Mononuclear cell (primary cell): ENCODE results near the gene RAI14. TPM values are rescaled to one million over a fixed set of nuclear protein-coding genes. Genes with fewer than 3 reads are reported as not detected.
"Not testable (repeated sequence)": the region's sequence is repeated elsewhere in the genome, so short reads cannot be mapped to it uniquely, and the experiment has no call there.

Experiments
- H3K27me3 ChIP-seq: 2 replicates; pipeline ENCODE4 v1.6.0; 2011; ENCODE audit warnings: low read length, control low read depth; ENCODE audit not compliant: insufficient read depth
- H3K4me1 ChIP-seq: 2 replicates; pipeline ENCODE4 v1.5.1; 2011; ENCODE audit warnings: mild to moderate bottlenecking, low read length, control low read depth; ENCODE audit not compliant: insufficient read depth
- H3K4me3 ChIP-seq: 2 replicates; pipeline ENCODE4 v1.5.1; 2011; ENCODE audit warnings: mild to moderate bottlenecking, low read length, moderate library complexity
- H3K9me3 ChIP-seq: 2 replicates; pipeline ENCODE4 v1.5.1; 2011; ENCODE audit warnings: low read depth, mild to moderate bottlenecking, control low read depth, low read length
- total RNA-seq: library from RNA; depleted of rRNA; stranded (reverse); fragments of >200 nt; gene quantifications from one replicate; pipeline ENCODE4 v1.2.3, GENCODE V29; 2012

Gene RAI14
- total RNA-seq, 1 donor = 0.63 TPM

DNA sequence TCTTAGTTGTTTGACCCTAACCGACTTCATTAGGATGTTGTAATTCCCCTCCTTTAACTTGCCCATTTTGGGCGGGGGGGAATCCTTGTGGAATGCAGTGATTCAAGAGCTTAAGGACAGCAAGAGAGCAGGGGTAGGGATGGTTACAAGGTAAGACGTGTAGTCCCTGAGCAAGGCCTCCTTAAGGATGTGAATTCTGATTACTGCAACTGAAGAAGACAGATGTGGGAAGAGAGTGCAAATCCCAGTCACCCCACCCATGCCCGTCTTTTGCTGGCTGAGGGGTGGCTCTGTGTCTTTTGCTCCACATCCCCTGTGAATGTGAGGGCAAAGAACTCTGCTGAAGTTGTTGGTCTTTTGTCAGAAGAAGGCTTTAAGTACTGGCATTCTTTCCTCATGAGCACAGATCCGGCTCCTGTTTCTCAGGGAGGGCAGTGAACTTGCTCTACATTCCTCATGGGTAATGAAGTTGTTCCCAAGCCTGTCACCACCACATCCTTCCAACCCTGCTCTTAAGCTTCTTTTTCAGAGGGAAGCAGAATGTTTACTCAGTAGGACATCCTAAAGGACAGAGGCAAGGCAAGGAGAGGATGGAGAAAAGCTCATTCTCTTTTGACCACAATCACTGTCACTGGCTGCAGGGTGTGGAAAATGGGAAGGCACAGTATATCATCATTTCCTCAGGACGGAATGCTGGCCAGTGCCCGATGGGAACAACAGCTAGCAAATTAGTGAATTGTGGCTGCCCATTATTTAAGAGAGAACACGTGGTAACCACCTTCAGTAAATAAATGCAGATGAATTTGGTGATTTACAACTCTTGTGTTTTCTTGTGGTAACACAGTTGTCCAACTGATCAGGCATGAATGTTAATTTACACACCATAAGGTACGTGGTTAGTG, 61.5 kb downstream of the RAI14 start:
- H3K27me3 ChIP-seq = no peaks in the 10 kb centered on the region
- no peaks in the 10 kb centered on the region for H3K9me3 ChIP-seq
- H3K4me1 ChIP-seq = no peaks in the 10 kb centered on the region
- H3K4me3 ChIP-seq = no peak overlapping the region

DNA sequence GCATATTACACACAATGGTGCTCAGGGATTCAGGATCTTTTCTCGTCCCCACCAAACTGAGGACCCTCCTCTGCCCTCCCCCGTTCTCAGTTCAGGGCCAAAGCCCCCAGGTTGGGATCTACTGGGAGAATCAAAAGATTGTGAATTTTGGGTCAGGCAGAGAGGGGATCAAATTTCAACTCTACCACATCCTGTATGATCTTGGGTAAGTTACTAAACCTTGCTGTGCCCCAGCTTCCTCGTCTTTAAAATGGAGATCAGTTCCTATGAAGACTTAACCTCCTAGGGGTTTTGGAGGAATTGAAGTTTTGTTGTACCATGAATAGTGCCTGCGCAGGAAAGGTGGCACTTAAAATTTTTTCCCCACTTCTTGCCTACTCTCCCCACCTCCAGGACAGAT, 62.4 kb downstream of the RAI14 start:
- Histone ChIP-seq H3K4me3 (no peak overlapping the region), H3K4me1 (no peaks in the 10 kb centered on the region), H3K9me3 (no peaks in the 10 kb centered on the region), H3K27me3 (no peaks in the 10 kb centered on the region)

DNA sequence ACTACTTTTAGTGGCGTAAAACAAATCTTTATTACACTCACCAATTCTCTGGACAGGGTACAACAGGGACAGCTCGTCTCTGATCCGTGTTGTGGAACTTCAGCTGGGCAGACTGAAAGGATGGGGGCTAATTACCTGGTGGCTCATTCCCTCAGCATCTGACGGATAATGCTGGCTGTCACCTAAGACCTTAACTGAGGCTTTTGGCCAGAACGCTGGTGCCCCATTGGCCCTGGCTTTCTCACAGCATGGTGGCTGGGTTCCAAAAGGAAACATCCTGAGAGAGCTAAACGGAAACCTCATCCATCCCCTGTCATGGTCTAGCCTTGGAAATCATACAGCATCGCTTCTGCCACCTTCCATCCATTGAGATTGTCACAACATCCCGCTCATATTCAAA, 62.9 kb downstream of the RAI14 start:
- Histone ChIP-seq H3K27me3 (no peaks in the 10 kb centered on the region), H3K4me1 (no peaks in the 10 kb centered on the region), H3K9me3 (no peaks in the 10 kb centered on the region), H3K4me3 (no peak overlapping the region)

DNA sequence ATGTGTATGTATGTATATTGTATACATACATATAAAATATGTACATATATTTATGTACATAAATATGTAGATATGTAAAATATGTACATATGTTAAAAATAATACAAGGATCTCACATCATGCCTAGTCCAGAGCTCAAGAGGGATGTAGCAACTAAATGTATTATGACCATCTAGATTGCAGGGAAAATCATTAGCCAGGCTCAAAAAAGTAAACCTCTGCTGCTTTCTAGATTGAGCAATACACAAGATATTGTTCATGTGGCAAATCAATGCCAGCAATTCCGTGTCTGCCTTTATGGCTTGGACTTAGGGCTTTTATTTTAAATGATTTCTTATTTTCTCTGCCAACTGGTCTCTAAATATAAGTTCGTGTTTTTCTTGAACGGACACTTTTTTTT, 65.2 kb downstream of the RAI14 start:
- no peaks in the 10 kb centered on the region for H3K4me1 ChIP-seq

GRCh38 chr5:34722183-34722582, 66.1 kb downstream of the RAI14 start:
- Histone ChIP-seq H3K9me3 (no peaks in the 10 kb centered on the region), H3K27me3 (no peaks in the 10 kb centered on the region), H3K4me3 (no peak overlapping the region), H3K4me1 (no peaks in the 10 kb centered on the region)

More for the DNA sequence above, 65.2 kb downstream of the RAI14 start:
- H3K4me3 ChIP-seq = no peak overlapping the region
- H3K27me3 ChIP-seq = no peaks in the 10 kb centered on the region
- H3K9me3 ChIP-seq = no peaks in the 10 kb centered on the region

GRCh38 chr5:34724741-34725140, 68.6 kb downstream of the RAI14 start:
- Histone ChIP-seq H3K9me3 (no peaks in the 10 kb centered on the region), H3K4me1 (no peaks in the 10 kb centered on the region), H3K27me3 (no peaks in the 10 kb centered on the region), H3K4me3 (no peak overlapping the region)

DNA sequence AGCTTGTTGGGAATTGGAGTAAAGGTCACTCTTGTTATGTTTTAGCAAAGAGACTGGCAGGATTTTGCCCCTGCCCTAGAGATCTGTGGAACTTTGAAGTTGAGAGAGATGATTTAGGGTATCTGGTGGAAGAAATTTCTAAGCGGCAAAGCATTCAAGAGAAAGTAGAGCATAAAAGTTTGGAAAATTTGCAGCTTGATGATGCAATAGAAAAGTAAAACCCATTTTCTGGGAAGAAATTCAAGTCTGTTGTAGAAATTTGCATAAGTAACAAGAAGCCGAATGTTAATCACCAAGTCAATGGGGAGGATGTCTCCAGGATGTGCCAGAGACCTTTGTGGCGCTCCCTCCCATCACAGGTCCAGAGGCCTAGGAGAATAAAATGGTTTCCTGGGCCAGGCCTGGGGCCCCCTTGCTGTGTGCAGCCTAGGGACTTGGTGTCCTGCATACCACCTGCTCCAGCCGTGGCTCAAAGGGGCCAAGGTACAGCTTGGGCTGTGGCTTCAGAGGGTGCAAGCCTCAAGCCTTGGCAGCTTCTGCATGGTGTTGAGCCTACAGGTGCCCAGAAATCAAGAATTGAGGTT, 71.1 kb downstream of the RAI14 start:
- not testable (repeated sequence) for H3K4me1 ChIP-seq, H3K27me3 ChIP-seq, H3K9me3 ChIP-seq, H3K4me3 ChIP-seq

DNA sequence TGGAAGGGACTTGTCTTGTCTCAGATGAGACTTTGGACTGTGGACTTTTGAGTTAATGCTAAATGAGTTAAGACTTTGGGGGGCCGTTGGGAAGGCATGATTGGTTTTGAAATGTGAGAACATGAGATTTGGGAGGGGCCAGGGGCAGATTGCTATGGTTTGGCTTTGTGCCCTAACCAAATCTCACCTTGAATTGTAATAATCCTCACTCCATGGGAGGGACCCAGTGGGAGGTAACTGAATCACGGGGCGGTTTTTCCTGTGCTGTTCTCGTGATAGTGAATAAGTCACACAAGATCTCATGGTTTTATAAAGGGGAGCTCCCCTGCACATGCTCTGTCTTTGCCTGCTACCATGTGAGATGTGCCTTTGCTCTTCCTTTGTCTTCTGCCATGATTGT, 72.1 kb downstream of the RAI14 start:
- H3K27me3 ChIP-seq = no peaks in the 10 kb centered on the region

DNA sequence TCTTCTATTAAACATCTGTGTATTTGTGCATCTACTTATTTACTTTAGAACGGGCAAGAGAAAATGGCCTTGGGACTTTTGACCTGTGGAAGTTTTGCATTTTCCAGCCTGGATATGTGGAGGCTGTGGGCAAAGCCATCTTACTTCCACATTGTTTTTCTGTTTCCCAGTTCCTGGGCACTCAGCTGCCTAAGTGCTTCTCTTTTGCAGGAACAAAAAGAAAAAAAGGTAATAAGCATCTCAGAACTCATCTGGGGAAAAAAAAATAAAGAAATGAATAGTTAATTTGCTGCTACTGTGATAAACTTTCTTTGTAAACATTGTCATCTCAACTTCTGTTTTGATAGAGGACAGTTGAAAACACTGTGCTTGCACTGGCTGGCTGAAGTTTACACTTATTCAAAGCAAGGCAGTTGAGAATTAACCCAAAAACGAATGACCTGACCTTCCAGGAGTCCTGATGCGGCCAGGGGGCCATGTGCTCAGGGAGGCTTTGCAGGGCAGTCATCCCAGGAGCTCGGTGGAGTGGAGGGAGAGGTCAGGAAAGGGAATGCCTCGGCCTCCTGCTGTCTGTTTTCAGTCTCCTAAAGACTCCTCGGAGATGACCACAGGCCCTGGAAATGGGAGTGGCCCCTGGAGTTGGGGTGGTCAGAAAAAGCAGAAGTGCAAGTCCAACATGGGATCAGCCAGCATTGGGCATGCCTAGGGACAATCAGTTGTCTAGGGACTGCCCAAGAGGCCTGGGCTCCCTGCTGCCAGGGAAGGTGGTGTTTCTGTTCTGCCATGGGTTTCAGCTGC, 75.5 kb downstream of the RAI14 start:
- Histone ChIP-seq H3K4me3 (no peak overlapping the region), H3K9me3 (no peaks in the 10 kb centered on the region), H3K27me3 (no peaks in the 10 kb centered on the region), H3K4me1 (no peaks in the 10 kb centered on the region)

More for the DNA sequence above, 72.1 kb downstream of the RAI14 start:
- no peaks in the 10 kb centered on the region for H3K4me1 ChIP-seq
- no peaks in the 10 kb centered on the region for H3K9me3 ChIP-seq
- H3K4me3 ChIP-seq = no peak overlapping the region

GRCh38 chr5:34734326-34734725, 78.2 kb downstream of the RAI14 start:
- no peaks in the 10 kb centered on the region for H3K9me3 ChIP-seq
- no peak overlapping the region for H3K4me3 ChIP-seq
- H3K4me1 ChIP-seq = no peaks in the 10 kb centered on the region
- no peaks in the 10 kb centered on the region for H3K27me3 ChIP-seq

DNA sequence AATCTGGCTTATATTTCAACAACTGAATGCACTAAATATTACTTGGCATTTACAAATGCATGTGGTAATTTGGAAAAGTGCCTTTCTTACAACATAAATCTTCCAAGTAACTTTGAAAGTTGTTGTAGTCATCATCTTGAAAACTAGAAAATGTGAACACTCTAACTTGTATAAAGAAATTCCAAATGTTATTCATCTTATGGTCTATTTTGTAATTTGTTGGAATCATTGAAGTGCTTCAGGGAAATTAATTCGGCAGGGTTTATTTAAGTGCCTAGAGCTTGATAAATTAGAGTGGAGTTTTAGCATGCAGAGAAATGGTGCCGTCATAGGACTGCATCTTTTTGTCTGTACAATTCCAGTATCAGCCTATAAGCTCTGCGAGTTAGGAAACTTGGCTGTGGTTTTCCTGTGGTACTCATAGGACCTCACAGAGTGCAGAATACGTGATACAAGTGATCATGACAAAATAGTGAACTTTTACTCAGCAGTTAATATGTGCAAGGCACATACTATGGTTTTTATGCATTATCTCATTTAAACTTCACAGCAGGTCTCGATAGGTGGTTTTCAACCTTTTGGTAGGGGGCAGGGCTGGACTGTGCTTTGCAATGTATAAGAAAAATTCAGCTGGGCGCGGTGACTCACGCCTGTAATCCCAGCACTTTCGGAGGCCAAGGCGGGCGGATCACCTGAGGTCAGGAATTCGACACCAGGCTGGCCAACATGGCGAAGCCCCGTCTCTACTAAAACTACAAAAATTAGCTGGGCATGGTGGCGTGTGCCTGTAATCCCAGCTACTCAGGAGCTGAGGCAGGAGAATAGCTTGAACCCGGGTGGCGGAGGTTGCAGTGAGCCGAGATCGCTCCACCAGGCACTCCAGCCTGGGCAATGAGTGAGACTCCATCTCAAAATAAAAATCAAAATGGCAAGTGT, 79.6 kb downstream of the RAI14 start:
- Histone ChIP-seq H3K4me3 (no peak overlapping the region), H3K27me3 (no peaks in the 10 kb centered on the region), H3K9me3 (no peaks in the 10 kb centered on the region), H3K4me1 (no peaks in the 10 kb centered on the region)

DNA sequence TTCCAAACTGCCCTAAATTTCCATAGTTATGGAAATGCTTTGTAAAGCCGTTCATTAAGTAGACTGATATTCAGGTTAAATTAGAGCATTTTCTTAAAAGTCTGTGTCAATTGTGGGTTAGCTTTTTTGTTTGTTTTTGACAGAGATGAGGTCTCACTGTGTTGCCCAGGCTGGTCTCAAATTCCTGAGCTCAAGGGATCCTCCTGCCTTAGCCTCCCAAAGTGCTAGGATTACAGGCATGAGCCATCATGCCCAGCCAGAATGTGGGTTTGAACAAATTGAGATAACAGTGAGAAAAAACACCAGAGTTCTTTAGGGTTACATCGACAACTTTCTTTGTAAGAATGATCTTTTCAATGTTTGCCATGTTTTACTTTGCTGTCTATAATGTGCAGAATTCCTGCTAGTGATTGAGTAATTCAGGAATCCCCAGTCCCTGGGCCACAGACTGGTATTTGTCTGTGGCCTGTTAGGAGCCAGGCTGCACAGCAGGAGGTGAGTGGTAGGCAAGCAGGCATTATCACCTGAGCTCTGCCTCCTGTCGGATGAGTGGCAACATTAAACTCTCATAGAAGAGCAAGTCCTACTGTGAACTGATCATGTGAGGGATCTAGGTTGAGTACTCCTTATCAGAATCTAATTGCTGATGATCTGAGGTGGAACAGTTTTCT, 80.5 kb downstream of the RAI14 start:
- Histone ChIP-seq H3K4me3 (no peak overlapping the region), H3K9me3 (no peaks in the 10 kb centered on the region), H3K27me3 (no peaks in the 10 kb centered on the region), H3K4me1 (no peaks in the 10 kb centered on the region)

- Histone ChIP-seq H3K4me3 (no peak overlapping the region), H3K4me1 (no peaks in the 10 kb centered on the region), H3K9me3 (no peaks in the 10 kb centered on the region), H3K27me3 (no peaks in the 10 kb centered on the region)
Observed at GRCh38 chr5:34737731-34738130, 81.6 kb downstream of the RAI14 start.

DNA sequence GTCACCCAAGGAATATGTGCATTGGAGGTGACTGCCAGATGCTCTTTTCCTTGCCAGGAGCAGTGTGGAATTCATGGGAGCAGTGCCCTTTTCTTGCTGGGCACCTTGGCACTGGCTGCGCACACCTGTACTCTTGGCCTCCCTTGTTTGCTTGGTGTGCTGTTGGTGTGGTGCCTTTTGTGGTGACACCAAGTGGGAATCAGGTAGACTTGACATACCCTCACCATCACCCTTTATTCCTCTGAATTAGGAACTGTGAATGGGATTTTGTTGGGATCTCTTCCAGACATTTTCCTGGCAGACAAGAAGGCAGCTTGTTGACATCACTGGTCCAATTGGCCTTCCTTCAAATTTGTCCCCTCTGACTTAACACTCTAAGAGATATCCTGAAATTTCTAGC, 82.3 kb downstream of the RAI14 start:
- H3K4me1 ChIP-seq = no peaks in the 10 kb centered on the region
- no peaks in the 10 kb centered on the region for H3K27me3 ChIP-seq
- no peaks in the 10 kb centered on the region for H3K9me3 ChIP-seq
- H3K4me3 ChIP-seq = no peak overlapping the region
